GM23248 (cell line): ENCODE results near the gene IQCM.

Experiments
- EZH2 ChIP-seq: fragments of 200-600 bp; sonication (generic); IDR thresholded peaks from 2 replicates; pipeline ENCODE4 v1.6.1; 2018; ENCODE audit warnings: antibody characterized with exemption, mild to moderate bottlenecking; ENCODE audit not compliant: insufficient read depth, poor library complexity, severe bottlenecking
- EZH2phosphoT487 ChIP-seq: fragments of 200-600 bp; sonication (generic); IDR thresholded peaks from 2 replicates; pipeline ENCODE4 v1.6.1; 2018; ENCODE audit warnings: antibody characterized with exemption, moderate library complexity, mild to moderate bottlenecking, low read depth; ENCODE audit not compliant: insufficient read depth

- no peak for TF ChIP-seq EZH2
- TF ChIP-seq EZH2phosphoT487: no peak
These were observed 242.9 kb downstream of the IQCM start for GRCh38 chr4:149572716-149573115.
